CD4-positive, alpha-beta T cell treated with Interleukin-10 for 1 hour (primary cell): ENCODE results near the gene MANEAL.
A peak's percentile ranks its signal among the peaks of the same experiment; 100 is the strongest.

Source experiments
- DNase-seq: peaks from one replicate; pipeline ENCODE4 v3.0.0-alpha.2; 2020

The MANEAL gene

DNA sequence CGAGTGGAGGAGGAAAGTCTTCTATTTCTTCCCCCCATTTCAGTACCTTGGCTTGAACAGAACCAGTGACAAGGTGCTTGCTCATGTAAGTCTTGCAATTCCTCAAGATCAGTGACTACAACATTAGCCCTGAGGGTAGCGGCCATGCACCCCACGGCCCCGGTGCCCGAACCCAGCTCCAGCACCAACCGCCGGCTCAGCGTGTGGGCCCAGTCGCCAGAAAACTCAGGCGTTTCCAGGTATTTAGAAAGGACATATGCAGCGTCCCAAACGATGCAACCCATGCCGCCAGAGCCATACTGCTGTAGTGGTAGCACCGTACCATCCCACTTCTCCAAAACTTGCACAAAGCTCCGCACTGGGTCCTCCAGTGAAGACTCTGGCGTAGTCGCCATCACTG, 11.2 kb upstream of the MANEAL start:
- DNase-seq = no peak

DNA sequence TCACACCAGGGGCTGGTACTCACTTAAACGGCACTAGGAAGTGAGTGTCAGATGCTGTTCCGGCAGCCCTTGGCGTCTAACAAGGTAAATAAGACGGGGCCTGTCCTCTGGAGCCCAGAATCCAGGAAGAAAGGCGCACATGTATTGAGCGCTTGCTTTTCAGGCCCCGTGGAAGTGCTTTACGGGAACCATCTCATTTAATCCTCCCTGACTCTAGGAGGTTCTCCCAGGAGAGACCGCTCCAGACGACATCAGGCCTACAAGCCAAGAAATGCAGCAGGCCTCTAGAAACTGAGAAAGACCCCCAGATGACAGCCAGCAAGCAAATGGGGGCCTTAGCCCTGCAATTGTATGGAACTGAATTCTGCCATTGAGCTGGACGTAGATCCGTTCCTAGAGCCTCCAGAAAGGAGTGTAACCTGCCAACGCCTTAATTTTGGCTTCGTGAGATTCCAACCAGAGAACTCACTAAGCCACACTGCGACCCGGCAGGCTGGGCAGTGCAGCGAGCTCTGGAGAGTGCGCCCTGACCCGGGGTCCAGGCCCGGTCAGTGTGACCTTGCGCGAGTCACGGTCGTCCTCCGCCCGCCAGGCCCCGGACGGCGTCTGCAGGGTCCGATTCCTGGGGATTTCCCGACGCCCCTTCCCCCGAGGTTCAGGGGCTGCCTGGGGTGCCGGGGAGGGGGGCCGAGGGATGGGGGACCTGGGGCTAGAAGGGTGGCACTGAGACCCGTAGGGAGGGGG, 532 bp upstream of the MANEAL start:
- DNase-seq = no peak

DNA sequence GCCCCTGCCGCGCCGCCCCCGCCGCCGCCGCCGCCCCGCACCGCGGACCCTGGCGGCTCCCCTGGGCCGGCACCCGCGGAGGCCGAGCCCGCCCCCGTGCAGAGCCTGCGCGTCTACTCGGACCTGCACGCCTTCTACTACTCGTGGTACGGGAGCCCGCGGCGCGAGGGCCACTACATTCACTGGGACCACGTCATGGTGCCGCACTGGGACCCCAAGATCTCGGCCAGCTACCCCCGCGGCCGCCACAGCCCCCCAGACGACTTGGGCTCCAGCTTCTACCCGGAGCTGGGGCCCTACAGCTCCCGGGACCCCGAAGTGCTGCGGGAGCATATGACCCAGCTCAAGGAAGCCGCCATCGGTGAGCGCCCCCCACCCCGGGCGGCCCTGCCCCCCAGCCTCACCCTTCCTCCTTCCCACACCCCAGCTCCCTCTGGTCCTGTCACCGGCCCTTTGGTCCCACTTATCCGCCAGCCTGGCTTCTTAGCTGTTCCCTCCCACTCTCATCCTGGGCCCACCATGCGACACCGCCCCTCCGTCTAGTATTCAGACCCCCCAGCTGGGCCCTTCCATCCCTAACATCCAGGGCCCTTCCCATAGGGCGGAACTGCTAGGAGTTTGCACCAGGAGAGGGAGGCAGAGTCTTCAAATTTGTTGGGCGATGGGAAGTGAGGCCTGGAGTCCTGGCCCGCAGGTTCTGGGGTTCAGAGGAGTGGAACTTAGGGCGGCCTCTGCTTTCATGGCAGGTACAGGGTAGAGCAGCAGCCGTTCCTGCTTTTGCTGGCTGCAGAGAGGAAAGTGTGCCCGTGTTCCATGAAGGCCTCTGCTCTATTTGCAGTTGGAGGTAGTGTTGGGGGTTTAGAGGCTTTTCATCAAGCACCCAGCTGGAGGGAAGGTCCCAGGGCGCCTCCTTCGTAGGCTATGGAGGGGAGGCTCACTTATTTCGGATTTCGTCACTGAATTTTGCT, 1.0 kb downstream of the MANEAL start:
- DNase-seq = no peak

DNA sequence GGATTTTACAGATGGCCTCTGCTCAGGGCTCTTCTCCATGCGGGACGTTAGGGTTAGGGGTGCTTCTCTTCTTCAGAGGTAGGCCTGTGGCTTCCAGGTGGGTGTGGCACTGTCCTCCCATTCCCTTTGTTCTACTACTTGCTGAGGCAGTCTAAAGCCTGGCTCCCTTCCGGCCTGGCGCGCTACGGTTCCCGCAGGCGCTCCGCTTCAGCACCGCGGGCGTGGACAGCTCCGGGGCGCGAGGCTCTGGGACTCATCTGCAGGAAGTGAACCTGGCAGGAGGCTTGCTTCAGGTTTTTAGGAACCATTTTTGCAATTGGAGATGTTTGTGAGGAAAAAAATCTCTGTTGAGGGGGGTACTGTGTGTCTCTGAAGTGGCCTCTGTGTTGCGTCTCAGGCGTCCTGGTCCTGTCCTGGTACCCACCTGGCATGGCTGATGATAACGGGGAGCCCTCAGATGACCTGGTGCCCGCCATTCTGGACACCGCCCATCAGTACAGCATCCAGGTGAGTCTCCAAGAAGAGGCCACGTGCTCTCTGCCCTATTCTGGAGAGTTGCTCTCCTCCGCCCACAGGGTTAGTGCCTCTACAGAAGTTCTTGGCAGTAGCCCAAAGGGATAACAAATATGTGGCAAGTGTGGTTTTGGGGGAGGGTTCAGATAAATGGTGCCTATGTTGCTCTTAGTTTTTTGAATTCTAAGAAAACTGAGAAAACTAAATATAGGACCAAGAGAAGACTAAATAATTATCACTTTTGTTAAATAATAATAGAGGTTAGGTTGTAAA, 1.9 kb downstream of the MANEAL start:
- DNase-seq = peak; percentile 36

DNA sequence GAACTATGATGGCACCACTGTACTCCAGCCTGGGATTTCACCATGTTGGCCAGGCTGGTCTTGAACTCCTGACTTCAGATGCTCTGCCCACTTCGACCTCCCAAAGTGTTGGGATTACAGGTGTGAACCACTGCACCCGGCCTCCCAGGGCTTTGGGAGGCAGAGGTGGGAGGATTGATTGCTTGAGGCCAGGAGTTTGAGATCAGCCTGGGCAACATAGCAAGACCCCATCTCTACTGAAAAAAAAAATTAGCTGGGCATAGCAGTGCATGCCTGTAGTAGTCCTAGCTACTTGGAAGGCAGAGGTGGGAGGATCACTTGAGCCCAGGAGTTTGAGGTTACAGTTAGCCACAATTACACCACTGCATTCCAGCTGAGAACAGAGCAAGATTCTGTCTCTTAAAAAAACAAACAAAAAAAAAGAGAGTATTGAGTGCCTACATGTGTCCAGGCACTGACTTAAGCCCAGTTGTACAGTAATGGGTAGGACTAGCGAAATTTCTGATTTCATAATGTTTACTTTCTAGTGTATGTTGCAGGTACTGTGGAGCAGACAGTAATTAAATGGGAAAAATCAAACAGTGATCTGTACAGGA, 4.2 kb downstream of the MANEAL start:
- no peak for DNase-seq

DNA sequence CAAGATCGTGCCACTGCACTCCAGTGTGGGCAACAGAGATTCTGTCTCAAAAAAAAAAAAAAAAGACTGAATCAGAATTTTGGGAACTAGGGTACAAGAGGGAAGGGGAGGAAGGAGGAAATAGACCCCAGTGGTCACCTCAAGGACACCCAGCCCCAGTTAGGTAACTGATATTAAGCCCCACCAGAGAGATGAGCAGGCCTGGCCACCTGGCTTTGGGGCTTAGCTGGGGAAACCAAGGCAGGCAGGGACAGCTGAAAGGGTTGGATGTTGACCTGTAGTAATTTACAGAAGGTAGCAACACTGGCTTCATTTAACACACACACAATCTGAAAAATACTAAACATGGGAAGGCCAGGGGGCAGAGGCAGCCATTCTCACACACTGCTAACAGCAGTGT, 8.8 kb downstream of the MANEAL start:
- DNase-seq = no peak

DNA sequence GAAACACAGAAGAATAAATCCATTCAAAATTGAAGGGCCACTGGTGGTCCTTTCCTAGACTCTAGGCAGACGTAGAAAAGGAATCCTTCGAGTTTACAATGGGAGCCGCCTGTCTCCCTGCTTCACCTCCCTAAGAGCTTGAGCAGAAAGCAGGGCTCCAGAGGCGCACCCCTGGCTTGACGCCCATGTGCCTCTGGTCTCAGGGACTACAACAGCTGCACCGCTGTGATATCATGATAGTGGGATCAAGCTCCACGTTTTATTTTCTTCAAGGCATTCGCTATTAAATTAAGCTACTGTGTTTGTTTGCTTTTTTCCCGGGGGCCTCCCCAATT, 13.5 kb downstream of the MANEAL start:
- no peak for DNase-seq

DNA sequence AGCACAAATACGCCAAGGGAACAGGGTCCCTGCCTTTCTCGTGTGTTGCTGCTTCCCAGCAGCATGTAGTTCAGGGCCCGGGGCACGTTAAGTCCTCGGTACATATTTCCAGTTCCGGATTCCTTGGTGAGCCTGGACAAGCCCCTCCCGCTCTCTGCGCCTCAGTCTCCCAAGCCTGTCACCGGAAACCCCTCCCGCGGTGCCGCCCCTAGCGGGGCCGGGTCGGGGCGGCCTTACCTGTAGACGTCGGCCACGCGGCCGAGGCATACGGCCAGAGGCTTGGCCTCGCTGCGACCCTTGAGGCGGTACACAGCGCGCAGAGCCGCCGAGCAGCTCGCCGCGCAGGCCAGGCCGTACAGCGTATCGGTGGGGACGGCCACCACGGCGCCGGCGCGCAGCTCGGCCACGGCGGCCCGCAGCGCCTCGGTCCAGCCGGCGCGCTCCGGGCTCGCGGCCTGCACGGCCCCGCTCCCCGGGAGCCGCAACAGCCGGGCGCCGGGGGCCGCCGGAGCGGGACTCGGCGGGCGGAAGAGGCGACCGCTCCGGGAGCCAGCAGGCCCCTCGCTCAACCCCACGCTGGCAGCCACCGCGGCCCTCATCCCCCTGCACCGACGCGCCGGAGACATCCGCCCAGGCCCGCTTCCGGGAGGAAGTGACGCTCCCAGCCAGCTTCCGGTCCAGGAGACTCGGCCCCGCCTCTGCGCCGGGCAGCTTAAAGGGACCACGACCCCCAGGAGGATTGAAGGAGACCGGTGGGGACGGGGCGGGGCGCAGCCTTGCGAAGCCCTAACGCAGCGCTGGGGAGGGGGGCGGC, 14.1 kb downstream of the MANEAL start, which contains the start of the genes C1orf122 and YRDC:
Gene C1orf122, plus strand, starts transcription at position 236 of the 814 bp plus-strand sequence. CDS start 615 bp downstream, outside the sequence.
Gene YRDC, minus strand, starts transcription at position 654 of the 814 bp plus-strand sequence. Its CDS starts 28 bp downstream, at position 626.
- DNase-seq = peak; percentile 93

DNA sequence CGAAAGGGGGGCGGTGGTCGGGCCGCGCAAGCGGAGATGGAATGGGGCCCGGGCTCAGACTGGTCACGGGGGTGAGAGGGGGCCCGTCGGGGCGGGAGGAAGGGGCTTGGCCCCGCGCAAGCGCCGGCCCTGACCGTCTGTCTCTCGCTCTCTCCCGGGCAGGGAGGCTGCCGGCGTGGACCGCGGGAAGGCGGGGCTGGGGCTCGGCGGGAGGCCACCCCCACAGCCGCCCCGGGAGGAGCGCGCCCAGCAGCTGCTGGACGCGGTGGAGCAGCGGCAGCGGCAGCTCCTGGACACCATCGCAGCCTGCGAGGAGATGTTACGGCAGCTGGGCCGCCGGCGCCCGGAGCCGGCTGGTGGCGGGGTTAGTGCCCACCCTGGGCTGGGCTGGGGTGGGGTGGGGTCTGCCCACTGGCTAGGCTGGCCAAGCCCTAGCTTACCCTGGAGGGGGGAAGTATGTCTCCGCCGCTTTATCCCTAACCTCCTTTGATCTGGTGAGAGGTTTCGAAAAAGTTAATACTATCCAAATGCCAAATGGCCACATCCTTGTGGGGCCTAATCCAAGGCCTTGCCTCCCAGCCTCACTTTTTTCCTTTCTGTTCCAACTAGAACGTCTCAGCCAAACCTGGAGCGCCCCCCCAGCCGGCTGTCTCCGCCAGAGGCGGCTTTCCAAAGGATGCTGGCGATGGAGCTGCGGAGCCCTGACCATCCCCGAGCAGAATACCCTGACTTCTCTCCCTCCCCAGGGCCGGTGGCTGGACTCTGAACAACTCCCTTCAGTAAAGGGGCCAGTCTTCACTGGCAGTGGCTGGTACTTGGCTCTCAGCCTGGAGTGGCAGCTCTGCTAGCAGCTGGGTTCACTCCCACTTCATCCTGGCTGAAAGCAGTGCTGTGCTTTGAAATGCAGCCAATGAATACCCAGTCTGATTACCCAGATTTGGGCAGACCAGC, 15.0 kb downstream of the MANEAL start:
- DNase-seq = no peak

DNA sequence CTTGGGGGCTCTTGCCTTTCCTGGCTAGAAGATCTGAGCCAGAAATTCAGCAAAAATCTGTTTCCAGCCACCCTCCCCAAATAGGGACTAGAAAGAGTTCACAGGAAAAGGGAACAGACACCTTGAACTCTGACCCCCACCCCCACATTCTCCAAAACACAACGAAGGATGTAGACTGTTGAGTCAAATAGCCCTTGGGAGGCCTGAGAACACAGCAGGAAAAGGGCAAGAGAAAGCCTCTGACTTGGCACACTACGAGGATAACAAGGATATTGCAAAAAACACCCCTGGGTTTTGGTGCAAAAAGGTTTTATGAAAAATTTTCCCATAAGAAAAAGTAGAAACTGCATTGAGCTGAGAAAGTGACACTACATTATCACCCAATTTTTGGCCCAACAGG, 16.3 kb downstream of the MANEAL start:
- DNase-seq = no peak

DNA sequence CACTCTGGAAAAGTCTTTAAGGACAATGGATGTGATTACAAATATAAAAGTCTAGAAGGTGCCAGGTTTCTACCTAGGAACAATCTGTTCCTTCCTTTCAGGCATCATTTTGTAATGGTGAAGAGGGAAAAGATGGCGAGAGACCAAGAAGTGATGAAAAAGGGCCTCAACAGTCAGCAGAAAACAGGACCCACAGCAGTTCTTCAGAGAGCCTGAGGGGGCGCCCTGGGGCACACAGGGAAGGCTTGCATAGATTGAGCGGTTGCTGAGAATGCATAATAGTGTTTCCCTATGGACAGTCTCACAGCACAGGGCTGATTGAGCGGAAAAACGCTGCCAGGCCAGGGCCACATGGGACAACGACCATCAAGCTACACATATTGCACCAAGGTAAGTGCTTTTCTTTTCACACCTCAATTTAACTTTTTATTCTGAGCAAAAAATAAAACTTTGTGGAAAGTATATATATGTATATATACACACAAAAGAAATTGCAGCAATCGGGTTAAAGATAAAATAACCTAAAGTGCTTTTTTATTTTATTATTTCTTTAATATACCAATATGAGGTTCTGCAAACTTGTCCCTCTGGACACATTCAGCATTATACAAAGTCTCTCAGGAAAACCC, 17.5 kb downstream of the MANEAL start:
- peak; percentile 77 for DNase-seq

DNA sequence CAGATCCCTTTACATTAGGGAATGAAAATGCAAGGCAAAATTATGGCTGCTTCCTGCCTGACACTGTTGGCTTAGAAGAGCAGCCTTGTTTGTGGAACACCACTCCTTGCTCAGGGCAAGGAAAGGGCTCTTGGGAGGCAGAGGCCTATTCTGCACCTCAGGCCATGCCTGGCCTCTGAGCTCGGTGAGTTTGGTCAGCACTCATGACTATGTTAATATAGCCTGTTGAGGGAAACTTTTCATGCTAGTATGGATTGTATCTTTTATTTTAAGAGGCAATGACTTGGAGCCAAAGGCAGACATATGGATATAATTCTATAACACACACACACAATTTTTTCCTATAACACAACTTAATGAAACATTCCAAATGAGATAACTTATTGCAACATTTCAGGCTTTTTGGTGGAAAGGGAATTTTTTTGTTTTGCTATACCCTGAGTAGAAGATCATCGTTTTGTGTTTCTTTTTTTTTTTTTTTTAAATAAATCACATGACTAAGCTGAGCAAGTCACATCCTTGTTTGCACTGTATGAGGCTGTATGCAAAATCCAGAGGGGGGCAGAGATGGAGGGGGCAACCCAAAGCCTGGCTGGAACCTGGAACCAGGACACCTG, 20.0 kb downstream of the MANEAL start:
- DNase-seq = no peak

DNA sequence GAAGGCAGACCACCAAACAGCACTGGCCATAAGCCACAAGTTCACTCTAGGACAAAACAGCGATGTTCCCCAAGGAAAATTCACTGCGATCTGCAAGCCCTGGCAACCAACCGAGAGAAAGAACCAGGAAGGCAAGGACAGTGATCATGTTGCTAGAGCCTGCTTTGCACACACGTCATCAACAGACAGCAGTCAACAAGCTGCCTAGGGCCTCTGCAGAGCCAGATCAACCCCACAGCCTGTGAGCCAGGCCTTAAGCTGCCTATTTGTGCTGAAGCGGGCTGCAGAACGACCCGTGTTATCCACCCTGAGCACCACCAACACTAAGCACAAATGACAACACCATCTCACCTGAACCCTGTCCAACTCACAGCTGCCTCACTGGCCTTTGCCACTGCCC, 20.6 kb downstream of the MANEAL start:
- DNase-seq = no peak

DNA sequence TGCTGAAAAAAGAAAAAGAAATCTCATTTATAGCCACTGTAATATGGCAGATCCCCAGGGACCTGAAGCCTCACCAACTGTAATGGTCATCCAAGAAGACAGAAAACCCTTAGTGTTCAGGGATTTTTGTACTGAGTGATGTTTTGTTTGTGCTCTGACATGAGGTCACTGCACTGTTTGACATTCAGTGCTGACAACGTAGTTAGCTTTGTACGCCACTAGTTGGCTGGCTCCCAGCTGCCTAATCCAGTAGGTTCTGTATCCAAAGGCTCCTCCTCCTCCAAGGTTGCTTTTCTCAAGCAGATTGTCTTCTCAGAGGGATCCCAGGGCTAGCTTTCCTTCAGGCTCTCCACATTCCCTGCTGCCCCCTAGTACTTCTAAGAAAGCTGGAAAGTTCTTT, 23.8 kb downstream of the MANEAL start:
- DNase-seq = no peak

DNA sequence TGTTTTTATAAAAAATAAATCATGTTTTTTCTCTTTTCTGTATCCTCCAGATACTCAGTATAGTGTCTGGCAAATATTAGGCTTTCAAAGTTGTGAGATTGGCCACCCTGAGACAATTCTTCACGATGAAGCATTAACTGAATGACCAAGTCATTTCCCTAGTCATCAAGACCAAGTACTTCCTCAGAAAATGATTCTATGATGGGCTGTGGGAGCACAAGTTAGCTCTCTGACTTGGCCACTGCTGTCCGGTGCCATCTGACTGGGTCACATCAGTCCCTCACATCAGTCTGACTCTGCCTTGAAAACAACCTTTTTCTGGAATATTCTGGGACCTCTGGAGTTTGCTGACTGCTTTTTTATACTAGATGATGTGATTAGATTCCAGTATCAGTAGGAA, 27.8 kb downstream of the MANEAL start:
- DNase-seq = no peak

DNA sequence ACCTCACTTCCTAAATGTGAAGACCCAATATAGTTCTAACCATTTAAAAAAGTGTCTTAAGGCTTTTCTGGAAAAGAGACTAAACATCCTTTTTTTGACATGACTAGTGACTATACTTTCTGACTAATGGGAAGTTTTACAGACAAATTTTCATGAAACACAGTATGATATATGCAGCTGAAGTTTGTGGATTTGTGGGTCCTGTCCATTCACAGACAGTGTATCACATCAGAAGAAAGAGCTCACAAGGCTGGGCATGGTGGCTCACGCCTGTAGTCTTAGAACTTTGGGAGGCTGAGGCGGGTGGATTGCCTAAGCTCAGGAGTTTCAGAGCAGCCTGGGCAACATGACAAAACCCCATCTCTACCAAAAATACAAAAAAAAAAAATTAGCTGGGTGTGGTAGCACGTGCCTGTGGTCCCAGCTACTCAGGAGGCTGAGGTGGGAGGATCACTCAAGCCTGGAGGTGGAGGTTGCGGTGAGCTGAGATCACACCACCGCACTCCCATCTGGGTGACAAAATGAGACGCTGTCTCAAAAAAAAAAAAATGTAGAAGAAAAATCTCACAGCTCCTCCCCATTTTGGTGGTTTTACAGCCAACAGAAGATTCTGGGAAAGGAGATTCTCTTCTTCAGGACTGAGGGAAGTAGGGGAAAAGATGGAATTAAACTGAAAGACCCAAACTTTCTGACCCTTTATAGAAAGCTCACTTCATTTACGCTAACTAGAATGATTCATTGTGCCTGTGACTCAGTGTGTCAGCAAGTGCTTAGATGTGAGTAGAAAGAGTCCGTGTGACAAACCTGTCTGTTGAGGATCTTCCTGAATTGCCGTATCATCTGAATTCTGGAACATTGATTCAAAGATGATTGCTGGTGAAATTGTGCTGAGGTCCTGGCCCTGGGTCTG, 29.5 kb downstream of the MANEAL start:
- no peak for DNase-seq

DNA sequence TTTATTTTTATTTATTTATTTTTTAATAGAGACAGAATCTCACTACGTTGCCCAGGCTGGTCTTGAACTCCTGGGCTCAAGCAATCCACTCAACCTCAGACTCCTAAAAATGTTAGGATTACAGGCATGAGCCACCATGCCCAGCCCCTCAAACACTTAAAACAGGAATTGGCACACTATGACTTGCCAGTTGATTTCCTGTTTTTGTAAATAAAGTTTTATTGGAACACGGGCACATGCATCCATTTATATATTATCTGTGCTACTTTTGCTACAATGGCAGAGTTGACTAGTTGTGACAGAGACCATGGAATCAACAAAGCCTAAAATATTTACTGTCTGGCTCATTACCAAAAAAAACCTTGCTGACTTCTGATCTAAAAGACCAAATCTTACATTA, 30.4 kb downstream of the MANEAL start:
- no peak for DNase-seq

DNA sequence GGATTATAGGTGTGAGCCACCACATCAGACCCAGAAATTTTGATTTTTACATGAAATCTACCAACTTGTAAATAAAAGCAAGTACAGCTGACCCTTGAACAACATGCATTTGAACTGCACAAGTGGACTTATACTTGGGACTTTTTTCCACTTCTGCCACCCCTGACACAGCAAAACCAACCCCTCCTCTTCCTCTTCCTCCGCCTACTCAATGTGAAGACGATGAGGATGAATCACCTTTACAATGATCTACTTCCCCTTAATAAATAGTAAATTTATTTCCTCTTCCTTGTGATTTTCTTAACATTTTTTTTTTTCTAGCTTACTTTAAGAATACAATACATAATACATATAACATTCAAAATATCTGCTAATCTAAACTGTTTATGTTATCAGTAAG, 31.9 kb downstream of the MANEAL start:
- DNase-seq = no peak
